OCI-LY7 (cell line): Measurements from ENCODE around the gene CD6.
"Not testable (repeated sequence)": the region's sequence is repeated elsewhere in the genome, so short reads cannot be mapped to it uniquely, and the experiment has no call there.

Source experiments
- EZH2phosphoT487 ChIP-seq: fragments of 200-600 bp; sonication (generic); IDR thresholded peaks from 2 replicates; pipeline ENCODE4 v1.6.1; 2018; ENCODE audit warnings: low read depth, borderline replicate concordance, mild to moderate bottlenecking, mixed run types, antibody characterized with exemption, low read length, moderate library complexity, mixed read lengths
- TF ChIP-seq, protein P1 (sequence below): fragments of 200-600 bp; sonication (generic); conservative IDR thresholded peaks from 2 replicates; pipeline ENCODE4 v1.5.1; 2014; ENCODE audit warnings: mild to moderate bottlenecking, antibody characterized with exemption, low read length, moderate library complexity, mixed read lengths

GRCh38 chr11:61065236-61065635 lies 93.8 kb downstream of the CD6 start:
- TF ChIP-seq, protein P1, sequence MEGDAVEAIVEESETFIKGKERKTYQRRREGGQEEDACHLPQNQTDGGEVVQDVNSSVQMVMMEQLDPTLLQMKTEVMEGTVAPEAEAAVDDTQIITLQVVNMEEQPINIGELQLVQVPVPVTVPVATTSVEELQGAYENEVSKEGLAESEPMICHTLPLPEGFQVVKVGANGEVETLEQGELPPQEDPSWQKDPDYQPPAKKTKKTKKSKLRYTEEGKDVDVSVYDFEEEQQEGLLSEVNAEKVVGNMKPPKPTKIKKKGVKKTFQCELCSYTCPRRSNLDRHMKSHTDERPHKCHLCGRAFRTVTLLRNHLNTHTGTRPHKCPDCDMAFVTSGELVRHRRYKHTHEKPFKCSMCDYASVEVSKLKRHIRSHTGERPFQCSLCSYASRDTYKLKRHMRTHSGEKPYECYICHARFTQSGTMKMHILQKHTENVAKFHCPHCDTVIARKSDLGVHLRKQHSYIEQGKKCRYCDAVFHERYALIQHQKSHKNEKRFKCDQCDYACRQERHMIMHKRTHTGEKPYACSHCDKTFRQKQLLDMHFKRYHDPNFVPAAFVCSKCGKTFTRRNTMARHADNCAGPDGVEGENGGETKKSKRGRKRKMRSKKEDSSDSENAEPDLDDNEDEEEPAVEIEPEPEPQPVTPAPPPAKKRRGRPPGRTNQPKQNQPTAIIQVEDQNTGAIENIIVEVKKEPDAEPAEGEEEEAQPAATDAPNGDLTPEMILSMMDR = not testable (repeated sequence)
- not testable (repeated sequence) for TF ChIP-seq EZH2phosphoT487
